ENCODE data around the gene MTHFD2L. TPM values are rescaled to one million over a fixed set of nuclear protein-coding genes. Genes with fewer than 3 reads are reported as not detected.

MTHFD2L gene
- total and polyA plus RNA-seq, 2 donors (not counting 3 experiments of a cell fraction or from before 2014, with no cell fraction given): 6.9 to 15.2 TPM

DNA sequence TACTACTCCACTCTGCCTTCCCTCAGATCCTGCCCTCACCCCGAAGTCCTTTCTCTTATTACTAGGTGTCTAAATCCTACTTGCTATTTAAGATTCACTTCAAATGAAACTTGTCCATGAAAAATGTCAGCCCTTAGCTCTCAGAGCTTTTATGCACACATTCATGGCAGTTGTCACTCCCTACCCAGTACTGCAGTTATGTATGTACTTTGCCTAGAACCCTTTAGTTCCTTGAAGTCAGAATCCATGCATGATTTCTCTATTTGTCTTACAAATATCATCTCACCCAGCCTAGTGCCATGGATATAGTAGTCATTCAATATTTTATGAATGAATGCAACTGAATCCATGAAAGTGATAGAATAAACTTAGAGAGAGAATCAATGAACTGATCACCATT lies 147.1 kb downstream of the MTHFD2L start:
- Histone ChIP-seq H3K27ac (ENCODE audit: insufficient read depth, low read depth, low read length) (no peak overlapping the region), H3K4me1 (ENCODE audit: control insufficient read depth, extremely low read depth, insufficient read depth, low read length) (no peaks in the 10 kb centered on the region), H4K20me1 (replicated peaks; ENCODE audit: control insufficient read depth, extremely low read depth, insufficient read depth, low read length) (no peaks in the 10 kb centered on the region), H3K79me2 (ENCODE audit: control insufficient read depth, insufficient read depth, low read length) (no peaks in the 10 kb centered on the region), H3K4me3 (replicated peaks in 1 of 3; ENCODE audit: insufficient read depth in 1 of 3, low read depth in 1 of 3, low read length in 3 of 3) (no peak overlapping the region), H3K36me3 (ENCODE audit: control insufficient read depth in 2 of 2, extremely low read depth in 1 of 2, insufficient read depth in 2 of 2, low read length in 2 of 2) (no peaks in the 10 kb centered on the region), H3K9me1 (replicated peaks; ENCODE audit: control insufficient read depth, extremely low read depth, insufficient read depth, low read length) (no peaks in the 10 kb centered on the region), H2AFZ (ENCODE audit: low read depth, low read length) (no peak overlapping the region), H3K9ac (replicated peaks; ENCODE audit: extremely low read depth, insufficient read depth, low read length) (no peak overlapping the region), H3K27me3 (ENCODE audit: control insufficient read depth in 2 of 2, insufficient read depth in 2 of 2, low read length in 2 of 2) (no peaks in the 10 kb centered on the region), H3K9me3 (replicated peaks; ENCODE audit: control insufficient read depth, insufficient read depth, low read length) (no peaks in the 10 kb centered on the region), H3K4me2 (ENCODE audit: insufficient read depth, low read length) (no peak overlapping the region)
- FAIRE-seq (no peak), DNase-seq (ENCODE audit: low read depth, low spot score) (no peak)
- dilution Hi-C loops (cut with MboI; ENCODE audit: extremely low pct_ligation_motif_present, low sequenced_read_pairs) (no loop called here), intact Hi-C loops (cut with micrococcal nuclease) (no loop called here)
- BruUV-seq (replicated peaks): no TSS peak
- CTCF ChIA-PET: interaction anchor here (1.0 to 5.5 kb wide), 3 partner anchors 76 to 371 kb away, joined by 3 to 27 read pairs (median 3); no protein-coding TSS in a partner anchor
- POLR2A ChIA-PET: no interaction called here
- no peak for TF ChIP-seq JUN (IDR thresholded peaks at IDR 0.05; ENCODE audit: borderline replicate concordance, insufficient read depth, insufficient read length, low read depth)

DNA sequence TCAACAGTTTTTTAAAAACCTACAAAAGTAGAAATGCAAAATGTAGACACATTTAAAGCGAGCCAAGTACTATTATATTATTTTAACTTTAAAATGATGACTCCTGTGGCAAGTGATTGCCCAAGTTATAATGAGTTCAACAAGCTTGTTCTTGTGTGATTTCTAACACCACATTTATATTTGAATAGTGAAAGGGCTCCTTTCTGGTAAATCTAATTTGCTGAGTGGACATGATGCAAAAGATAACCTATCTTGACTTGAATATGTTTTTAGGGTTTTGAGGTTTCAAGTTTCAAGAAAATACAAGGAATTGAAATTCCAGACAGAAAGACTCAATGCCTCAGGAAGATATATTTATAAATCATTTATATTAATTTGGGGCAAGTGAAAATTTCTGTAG lies 149.3 kb downstream of the MTHFD2L start:
- Histone ChIP-seq H3K9ac (replicated peaks; ENCODE audit: extremely low read depth, insufficient read depth, low read length) (no peak overlapping the region), H3K9me3 (replicated peaks; ENCODE audit: control insufficient read depth, insufficient read depth, low read length) (no peaks in the 10 kb centered on the region), H3K79me2 (ENCODE audit: control insufficient read depth, insufficient read depth, low read length) (no peaks in the 10 kb centered on the region), H3K27ac (ENCODE audit: insufficient read depth, low read depth, low read length) (no peak overlapping the region), H3K4me1 (ENCODE audit: control insufficient read depth, extremely low read depth, insufficient read depth, low read length) (no peaks in the 10 kb centered on the region), H3K9me1 (replicated peaks; ENCODE audit: control insufficient read depth, extremely low read depth, insufficient read depth, low read length) (no peaks in the 10 kb centered on the region), H3K27me3 (ENCODE audit: control insufficient read depth in 2 of 2, insufficient read depth in 2 of 2, low read length in 2 of 2) (no peaks in the 10 kb centered on the region), H3K36me3 (ENCODE audit: control insufficient read depth in 2 of 2, extremely low read depth in 1 of 2, insufficient read depth in 2 of 2, low read length in 2 of 2) (no peaks in the 10 kb centered on the region), H2AFZ (ENCODE audit: low read depth, low read length) (no peak overlapping the region), H3K4me2 (ENCODE audit: insufficient read depth, low read length) (no peak overlapping the region), H3K4me3 (replicated peaks in 1 of 3; ENCODE audit: insufficient read depth in 1 of 3, low read depth in 1 of 3, low read length in 3 of 3) (no peak overlapping the region), H4K20me1 (replicated peaks; ENCODE audit: control insufficient read depth, extremely low read depth, insufficient read depth, low read length) (no peaks in the 10 kb centered on the region)
- FAIRE-seq (no peak), DNase-seq (ENCODE audit: low read depth, low spot score) (no peak)
- ChIA-PET POLR2A (no interaction called here), CTCF (interaction anchor here (1.1 to 4.4 kb wide), 4 partner anchors 76 to 731 kb away, joined by 3 to 40 read pairs (median 23); no protein-coding TSS in a partner anchor)
- dilution Hi-C loops (cut with MboI; ENCODE audit: extremely low pct_ligation_motif_present, low sequenced_read_pairs) (no loop called here), intact Hi-C loops (cut with micrococcal nuclease) (no loop called here)
- BruUV-seq (replicated peaks): no TSS peak
- TF ChIP-seq EZH2 (IDR thresholded peaks at IDR 0.05; ENCODE audit: borderline replicate concordance, low read depth, low read length, severe bottlenecking) (no peak), GATA2 (IDR thresholded peaks at IDR 0.05; ENCODE audit: insufficient read depth, insufficient read length, low read depth, low read length) (no peak), JUN (IDR thresholded peaks at IDR 0.05; ENCODE audit: borderline replicate concordance, insufficient read depth, insufficient read length, low read depth) (no peak), POLR2A (IDR thresholded peaks at IDR 0.05; ENCODE audit: low read depth, low read length) (no peak), FOS (IDR thresholded peaks at IDR 0.05; ENCODE audit: borderline replicate concordance, insufficient read depth, low read length) (no peak), POLR2AphosphoS5 (IDR thresholded peaks at IDR 0.05; ENCODE audit: insufficient read depth, low read depth, low read length) (no peak), MYC (IDR thresholded peaks at IDR 0.05; ENCODE audit: low read depth, low read length) (no peak)
- TF ChIP-seq, protein P1, sequence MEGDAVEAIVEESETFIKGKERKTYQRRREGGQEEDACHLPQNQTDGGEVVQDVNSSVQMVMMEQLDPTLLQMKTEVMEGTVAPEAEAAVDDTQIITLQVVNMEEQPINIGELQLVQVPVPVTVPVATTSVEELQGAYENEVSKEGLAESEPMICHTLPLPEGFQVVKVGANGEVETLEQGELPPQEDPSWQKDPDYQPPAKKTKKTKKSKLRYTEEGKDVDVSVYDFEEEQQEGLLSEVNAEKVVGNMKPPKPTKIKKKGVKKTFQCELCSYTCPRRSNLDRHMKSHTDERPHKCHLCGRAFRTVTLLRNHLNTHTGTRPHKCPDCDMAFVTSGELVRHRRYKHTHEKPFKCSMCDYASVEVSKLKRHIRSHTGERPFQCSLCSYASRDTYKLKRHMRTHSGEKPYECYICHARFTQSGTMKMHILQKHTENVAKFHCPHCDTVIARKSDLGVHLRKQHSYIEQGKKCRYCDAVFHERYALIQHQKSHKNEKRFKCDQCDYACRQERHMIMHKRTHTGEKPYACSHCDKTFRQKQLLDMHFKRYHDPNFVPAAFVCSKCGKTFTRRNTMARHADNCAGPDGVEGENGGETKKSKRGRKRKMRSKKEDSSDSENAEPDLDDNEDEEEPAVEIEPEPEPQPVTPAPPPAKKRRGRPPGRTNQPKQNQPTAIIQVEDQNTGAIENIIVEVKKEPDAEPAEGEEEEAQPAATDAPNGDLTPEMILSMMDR (IDR thresholded peaks at IDR 0.05; ENCODE audit: extremely low read depth in 1 of 2, insufficient read depth in 1 of 2, low read depth in 1 of 2, low read length in 2 of 2): no peak
- TF ChIP-seq, protein P2, sequence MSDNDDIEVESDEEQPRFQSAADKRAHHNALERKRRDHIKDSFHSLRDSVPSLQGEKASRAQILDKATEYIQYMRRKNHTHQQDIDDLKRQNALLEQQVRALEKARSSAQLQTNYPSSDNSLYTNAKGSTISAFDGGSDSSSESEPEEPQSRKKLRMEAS (IDR thresholded peaks at IDR 0.05; ENCODE audit: insufficient read depth, insufficient read length): no peak
